HL-60/S4 (cell line): ENCODE data around the gene RIN3.

Source experiments
- in situ Hi-C: fragments of 300-500 bp; cut with MboI; formaldehyde crosslinking; loops from 2 replicates; pipeline ENCODE4 v1.14.3; 2022; ENCODE audit warnings: low sequenced_read_pairs

The RIN3 gene

DNA sequence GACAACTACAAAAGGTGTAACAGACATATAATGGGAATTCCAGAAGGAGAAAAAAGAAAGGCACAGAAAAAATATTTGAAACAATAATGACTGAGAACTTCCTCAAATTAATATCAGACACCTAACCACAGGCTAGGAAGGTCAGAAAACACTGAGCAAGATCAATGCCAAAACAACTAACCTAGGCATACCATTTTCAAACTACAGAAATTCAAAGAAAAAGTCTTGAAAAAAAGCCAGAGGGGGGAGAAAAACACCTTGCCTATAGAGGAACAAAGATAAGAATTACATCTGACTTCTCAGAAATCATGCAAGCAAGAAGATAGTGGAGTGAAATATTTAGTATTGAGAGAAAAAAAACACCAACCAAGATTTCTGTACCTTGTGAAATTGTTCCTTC lies 77.8 kb downstream of the RIN3 start:
- in situ Hi-C loops: no loop called here

DNA sequence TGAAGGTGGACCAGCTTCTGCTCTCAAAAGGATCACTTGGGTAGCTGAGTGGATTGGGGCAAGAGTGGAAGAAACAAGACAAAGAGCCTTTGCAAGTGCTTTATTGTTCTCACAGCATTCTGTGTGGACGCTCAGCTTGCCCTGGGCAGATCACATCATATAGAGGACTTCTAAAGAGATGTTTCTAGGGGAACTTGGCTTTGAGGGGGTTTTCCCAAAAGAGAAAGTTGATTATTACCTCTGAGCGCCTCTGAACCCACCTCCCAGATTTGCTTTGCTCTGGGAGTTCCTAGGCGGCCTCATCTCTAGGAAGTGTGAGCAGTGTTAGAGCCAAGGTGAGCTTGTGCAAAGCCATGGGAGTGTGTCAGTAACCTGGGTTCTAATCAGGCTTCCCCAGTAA lies 81.7 kb downstream of the RIN3 start:
- in situ Hi-C loops: no loop called here

DNA sequence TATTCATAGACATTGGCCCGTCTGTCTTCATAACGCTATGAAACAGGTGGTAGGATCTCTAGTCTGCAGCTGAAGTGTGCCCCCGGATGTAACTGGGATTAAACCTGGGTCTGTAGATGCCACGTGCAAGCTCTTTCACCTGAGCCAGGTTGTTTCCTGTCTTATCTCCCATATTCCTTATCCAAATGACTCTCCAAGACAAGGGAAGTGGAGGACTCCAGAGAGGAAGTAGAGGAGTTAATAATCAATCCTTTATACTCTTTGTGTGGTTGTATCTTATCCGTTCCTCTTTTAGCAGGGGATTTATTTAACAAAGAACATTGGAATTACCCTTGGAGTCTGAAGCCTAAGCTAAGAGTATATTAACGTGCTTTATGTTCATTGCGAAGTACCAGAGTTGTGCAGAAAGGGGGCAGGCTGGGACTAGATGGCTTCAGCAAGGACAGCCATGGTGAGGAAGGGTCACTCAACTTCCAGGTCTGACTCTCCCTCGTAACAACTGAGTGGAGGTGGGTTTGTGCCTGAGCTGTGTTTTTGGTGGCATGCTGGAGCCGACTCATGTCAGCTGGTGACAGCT lies 82.8 kb downstream of the RIN3 start:
- in situ Hi-C loops: no loop called here

DNA sequence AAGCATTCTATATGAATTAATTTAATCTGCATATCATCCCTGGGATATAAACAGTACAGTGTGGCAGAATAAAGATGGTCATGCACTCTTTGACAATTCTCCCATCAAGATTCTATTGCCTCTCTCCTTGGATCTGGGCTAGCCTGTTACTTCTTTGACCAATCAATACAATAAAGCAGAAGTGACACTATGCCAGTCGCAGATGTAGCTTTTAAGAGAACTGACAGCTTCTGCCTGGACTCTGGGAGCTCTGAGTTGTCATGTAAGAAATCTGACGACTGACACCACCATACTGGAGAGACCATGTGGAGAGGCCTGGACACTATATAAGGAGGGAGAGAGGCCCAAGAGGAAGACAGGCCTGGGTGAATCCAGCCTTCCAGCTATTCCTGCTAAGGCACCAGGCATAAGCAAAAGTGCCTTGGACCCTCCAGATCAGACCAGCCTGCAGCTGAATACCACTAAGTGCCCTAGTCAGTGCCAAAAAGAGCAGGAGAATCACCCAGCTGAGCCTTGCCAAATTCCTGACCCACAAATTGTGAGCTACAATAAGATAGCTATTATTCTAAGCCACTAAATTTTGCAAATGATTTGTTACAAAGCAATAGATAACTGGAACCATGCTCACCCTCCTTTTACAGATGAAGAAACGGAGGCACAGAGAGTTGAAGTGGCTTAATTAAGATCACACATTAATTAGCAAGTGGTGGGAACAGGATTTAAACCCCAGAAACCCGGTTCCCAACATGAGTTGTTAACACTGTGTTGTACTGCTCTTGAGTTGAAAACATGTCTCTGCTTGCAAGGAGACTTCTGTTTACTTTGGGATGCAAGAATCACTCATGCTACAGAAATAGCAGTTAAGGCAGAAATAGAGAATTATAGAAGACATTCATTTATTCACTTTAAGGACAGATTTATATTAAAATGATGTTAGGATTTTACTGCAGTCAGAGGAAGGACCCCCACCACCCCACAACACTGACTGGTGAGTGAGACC lies 84.6 kb downstream of the RIN3 start:
- in situ Hi-C loops: no loop called here

GRCh38 chr14:92599811-92600210 lies 86.2 kb downstream of the RIN3 start:
- in situ Hi-C loops: no loop called here

- in situ Hi-C loops: no loop called here
Observed at GRCh38 chr14:92600318-92601053, 86.9 kb downstream of the RIN3 start.

GRCh38 chr14:92601131-92601710 lies 87.6 kb downstream of the RIN3 start:
- in situ Hi-C loops: no loop called here

GRCh38 chr14:92601757-92602417 lies 88.3 kb downstream of the RIN3 start:
- in situ Hi-C loops: no loop called here

GRCh38 chr14:92603309-92604242 lies 90.0 kb downstream of the RIN3 start:
- in situ Hi-C loops: no loop called here

- in situ Hi-C loops: no loop called here
Observed at GRCh38 chr14:92605274-92605940, 91.8 kb downstream of the RIN3 start.

GRCh38 chr14:92607251-92607650 lies 93.7 kb downstream of the RIN3 start:
- in situ Hi-C loops: no loop called here

- in situ Hi-C loops: no loop called here
Observed at GRCh38 chr14:92607702-92608429, 94.3 kb downstream of the RIN3 start.

- in situ Hi-C loops: no loop called here
Observed at GRCh38 chr14:92609955-92610354, 96.4 kb downstream of the RIN3 start.

DNA sequence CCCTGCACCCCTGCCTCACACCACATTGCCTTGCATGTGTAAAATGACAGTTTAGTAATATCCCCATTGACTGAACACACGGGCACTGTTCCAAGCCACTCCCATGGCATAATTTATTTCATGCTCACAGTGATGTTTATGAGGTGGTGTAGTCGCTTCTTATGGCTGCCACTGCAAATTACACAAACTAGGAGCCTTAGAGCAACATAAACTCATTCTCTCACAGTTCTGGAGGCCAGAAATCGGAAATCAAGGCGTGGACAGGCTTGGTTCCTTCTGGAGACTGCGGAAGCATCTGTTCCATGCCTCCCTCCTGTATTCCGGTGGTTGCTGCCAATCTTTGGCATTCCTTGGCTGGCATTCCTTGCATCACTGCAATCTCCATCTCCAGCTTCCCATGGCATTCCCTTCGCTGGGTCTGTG lies 97.3 kb downstream of the RIN3 start:
- in situ Hi-C loops: no loop called here

DNA sequence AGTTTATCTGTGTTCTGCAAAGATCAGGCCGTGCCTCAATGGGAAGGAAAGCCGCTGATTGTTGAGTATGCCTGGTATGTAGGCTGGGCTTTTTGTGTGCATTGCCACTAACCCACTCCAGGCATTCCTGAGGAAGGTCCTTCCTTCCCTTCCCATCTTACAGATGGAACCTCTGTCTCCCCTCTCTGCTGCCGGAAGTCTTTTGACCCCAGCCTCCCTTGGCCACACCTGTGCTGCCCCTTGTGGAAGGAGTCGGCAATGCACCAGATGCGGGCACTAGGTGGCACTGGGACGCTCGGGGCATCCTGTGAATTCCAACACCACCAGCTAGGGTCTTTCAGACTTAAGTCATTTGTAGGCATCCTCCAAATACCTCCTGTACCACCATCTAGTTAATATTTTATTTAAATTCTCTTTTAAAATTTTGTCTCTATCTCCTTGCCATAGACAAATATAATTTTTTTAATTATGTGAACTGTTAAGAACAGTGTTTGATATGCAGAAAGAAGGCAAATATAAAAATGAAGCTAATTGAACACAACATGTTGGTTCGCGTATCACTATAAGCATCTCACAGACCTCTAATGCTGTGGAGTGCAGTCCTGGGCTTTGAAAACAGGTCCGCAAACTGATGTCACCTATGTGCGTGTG lies 99.6 kb downstream of the RIN3 start:
- in situ Hi-C loops: no loop called here

- in situ Hi-C loops: no loop called here
Observed at GRCh38 chr14:92613681-92614260, 100.2 kb downstream of the RIN3 start.

DNA sequence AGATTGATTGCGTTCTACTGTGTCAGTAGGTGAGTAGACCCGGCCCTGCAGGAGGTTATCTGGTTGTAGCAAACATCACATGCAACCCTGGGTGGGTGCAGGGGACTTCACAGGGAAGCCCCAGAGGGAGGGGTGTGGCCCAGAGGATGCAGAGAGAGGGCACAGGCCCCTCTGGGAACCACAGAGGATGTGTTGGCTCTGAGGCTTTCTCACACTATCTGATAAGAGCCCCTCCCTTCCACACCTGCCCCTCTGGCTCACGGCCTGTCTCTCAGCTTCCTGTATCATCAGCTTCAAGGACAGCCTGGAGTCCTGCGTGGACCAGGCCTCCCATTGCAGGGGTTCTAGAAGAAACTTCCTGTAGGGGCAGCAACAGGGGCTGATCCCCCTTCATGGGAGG lies 101.9 kb downstream of the RIN3 start:
- in situ Hi-C loops: no loop called here

DNA sequence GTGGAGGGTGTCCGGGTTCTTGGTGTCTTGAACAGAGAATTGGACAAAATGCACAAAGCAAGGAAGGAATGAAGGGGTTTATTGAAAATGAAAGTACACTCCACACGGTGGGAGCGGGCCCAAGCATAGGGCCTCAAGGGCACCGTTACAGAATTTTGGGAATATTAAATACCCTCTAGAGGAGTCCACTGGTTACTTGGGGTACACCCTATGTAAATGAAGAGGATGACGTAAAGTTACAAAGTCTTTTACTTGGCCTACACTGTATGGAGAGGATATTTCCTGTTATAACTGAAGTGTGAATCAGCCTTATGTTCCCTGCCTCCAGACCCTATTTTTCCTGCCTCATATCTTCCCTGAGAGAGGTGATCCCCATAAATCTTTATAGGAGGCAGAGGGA lies 102.6 kb downstream of the RIN3 start:
- in situ Hi-C loops: no loop called here
